Activated gamma-delta T cell (primary cell): Measurements from ENCODE around the gene FOXP4.

Experiments
- DNase-seq: peaks from one replicate; lab custom pipeline; 2025; lab: John Stamatoyannopoulos, UW

The FOXP4 gene

DNA sequence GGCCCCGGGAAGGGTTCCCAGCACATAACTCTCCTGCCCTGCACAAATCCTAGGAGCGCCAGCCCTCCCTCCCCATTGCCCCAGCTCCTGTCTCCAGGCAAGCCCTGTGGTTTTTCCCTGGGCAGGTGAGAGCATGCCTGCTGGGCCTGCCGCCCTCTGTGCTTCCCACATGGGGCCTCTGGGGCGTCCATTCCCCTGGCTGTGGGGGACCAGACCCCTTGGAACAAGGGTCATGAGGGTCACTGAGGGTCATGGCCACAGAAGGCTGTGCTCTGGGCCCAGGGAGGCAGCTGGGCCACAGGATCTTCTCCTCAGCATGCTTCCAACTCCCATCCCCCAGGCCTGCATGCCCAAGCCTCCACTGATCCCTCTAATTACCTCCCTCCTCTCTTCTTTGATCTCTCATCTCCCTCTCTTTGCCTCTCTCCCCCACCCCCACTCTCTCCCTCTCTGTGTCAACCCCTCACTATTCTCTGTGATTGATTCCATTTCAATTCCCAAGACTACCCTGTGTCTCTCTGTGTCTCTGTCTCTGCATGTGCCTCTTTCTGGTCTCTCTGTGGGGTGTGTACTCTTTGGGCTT, 98.2 kb downstream of the FOXP4 start:
- DNase-seq = no peak

DNA sequence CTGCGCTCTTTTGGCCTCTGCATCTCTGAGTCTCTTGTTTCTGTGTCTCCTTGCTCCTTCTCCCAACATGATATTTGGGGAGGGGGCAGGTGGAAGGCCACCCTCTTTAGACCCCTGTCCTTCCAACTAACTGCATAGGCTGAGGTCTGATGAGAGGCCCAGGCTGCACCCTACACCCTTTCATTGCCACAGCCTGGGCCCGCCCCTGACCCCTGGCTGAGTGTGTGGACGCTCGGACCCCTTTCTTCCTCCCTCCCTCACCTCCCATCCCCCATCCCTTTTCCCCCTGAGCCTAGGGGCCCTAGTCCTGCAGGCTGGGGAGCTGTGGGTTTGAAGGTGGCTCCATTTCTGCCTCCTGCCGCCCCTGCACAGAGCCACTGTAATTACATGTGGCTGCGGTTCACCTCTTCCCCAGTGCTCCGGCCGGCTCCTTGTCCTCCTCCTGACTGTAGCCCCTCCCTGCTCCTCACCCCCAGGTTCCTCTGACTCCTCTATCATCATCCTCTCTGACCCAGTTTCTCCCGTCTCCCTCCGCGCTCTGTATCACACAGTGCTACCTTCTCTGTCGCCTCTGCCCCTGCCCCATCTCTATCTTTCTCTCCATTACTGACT, 98.9 kb downstream of the FOXP4 start:
- DNase-seq = no peak

DNA sequence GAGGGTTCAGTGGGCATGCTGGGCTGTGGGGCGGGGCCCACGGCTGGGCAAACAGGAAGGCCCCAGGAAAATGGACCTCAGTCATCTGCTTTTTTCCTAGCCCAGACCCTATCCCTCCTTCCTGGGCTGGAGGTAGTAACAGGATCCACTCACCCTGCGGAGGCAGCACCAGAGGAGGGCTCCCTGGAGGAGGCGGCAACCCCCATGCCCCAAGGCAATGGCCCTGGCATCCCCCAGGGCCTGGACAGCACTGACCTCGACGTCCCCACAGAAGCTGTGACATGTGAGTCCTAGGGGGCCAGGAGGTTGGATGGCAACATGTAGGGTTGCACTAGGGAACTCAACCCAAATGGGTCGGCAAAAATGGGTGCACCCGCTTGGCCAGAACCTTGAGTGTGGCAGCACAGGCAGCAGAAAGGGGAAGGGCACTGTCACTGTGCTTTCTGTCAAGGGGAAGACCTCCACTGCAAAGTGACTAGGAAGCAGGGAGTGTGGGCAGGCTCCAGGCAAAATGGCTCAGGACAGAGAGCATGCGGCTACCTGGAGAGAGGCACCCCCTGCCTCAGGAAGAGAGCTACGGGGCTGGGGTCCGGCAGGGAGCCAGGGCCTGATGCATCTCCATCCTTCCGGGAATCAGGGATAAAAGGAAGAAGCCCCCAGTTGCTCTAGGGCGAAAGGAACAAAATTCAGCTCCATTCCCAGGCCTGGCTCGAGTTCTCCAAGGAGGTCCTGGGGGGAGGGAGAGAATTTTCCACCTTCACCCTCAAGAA, 100.0 kb downstream of the FOXP4 start:
- no peak for DNase-seq

DNA sequence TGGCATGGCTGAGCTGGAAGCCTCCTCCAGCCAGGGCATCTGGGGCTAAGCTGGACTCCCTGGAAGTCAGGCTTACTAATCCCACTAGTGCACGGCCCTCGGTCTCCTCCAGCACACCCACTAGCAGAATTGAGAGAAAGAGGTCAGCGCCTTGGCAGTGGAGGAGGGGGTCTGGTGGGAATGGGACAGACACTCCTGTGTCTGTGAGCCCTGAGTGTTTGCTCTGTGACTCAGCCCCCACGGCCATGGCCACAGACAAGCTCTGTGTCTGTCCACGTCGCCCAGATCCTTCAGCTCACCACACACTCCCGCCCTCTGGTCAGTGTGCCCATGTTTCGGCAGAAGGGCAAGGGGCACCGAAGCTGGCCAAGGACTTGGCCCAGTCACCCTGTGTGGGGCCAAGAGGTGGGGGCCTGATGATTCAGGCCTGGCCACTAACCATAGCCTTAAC, 100.9 kb downstream of the FOXP4 start:
- DNase-seq = no peak

DNA sequence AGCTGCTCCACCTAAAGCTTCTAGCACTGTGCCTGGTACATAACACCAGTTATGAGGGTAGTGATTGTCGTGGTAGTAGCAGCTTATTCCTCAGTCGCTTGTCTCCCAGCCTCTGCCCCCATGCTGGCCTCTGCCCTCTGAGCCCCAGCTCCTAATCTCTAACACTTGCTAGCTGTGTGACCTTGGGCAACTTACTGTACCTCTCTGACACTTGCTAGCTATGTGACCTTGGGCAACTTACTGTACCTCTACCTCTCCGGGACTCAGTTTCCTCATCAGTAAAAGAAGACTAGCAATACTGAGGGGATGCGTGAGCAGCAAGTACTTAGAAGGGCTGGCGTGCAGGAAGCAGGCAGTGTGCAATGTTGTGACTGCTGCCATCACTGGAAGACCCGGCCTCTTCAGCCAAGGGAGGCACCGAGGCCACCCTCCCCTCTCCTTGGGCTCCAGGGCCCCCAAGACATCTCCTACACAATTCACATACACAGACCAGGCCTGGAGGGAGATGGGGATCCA, 101.9 kb downstream of the FOXP4 start:
- no peak for DNase-seq

DNA sequence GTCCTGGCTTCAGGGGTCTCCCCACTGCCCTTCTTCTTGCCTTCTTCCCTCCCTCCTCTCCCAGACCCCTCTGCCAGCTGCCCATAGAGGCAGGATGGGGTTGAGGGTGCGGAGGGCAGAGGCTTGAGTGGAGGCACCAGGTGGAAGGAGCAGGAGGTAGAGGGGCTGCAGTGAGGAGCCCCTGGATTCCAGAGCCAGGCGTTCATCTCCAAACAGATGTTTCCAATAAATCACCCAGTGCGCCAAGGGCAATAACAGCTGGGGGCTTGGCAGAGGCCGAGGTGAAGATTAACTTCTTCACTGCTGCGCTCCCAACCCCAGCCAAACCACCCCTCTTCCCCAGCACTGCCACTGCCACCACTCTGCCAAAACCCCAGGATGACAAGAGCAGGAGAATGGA, 102.7 kb downstream of the FOXP4 start:
- DNase-seq = no peak

DNA sequence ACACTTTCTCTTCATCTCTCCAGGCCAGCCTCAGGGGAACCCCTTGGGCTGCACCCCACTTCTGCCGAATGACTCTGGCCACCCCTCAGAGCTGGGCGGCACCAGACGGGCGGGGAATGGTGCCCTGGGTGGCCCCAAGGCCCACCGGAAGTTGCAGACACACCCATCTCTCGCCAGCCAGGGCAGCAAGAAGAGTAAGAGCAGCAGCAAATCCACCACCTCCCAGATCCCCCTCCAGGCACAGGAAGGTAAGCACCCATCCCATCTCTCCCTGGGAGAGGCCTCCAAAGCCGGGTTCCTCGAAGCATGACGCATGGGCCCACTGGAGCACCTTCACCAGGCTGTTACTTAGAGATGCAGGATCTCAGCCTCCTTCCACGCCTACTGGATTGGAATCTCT, 103.4 kb downstream of the FOXP4 start:
- no peak for DNase-seq

DNA sequence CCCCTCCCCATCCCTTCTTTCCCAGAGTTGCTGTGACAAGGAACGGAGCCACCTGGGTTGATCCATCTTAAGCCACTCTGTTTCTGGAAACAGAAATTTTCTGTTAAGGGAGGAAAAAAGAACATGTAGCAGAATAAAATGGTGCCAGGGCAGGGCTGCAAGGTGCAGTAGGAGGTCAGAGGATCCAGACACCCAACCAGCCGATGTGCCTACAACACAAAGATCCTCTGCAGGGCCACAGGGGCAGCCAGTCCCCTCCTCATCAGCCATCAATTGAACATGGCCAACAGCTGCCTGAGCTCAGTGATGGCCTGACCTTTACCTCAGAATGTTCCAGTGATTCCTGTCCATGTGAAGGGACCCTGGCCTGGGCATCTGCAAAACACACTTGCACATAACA, 103.9 kb downstream of the FOXP4 start:
- DNase-seq = no peak

DNA sequence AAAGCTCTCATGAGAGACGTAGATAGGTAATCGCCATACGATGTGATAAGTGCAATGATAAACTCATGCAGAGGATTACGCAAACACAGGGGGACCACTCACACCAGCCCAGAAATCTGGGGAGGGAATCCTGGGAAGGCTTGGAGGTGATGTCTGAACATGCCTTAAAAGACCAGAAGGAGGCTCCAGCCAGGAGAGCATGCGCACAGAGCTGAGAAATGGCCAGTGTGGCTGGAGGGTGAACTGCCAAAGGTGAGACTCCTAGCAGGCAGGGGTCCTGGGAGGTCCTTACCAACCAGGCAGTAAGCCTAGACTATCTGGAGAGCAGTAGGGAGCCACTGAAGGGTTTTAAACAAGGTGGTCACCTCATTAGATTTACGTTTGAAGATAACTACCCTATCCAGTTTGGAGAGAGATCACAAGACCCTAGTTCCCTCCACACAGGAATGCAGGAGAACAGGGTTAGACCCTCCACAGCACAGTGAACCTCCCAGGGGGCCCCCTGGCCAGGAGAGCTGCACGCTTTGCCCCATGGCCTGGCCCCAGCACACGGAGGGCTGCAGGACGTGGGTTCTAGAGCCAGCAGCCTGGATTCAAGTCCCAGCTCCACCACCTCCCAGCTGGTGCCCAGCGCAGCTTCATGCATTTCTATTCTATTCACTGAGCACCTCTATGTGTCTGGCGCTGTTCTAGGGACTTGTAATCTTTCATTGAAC, 105.2 kb downstream of the FOXP4 start:
- no peak for DNase-seq
